ENCODE results near the gene EIF4A3.

The EIF4A3 gene

GRCh38 chr17:80097844-80098691 lies 48.9 kb downstream of the EIF4A3 start:
- no peak overlapping the region for H2BK120ac ChIP-seq (ENCODE audit: low read depth, low read length)
- H3K4me2 ChIP-seq (ENCODE audit: low read length) = no peak overlapping the region
- H4K8ac ChIP-seq (ENCODE audit: low read depth, low read length) = no peak overlapping the region
- no peaks in the 10 kb centered on the region for H3K79me1 ChIP-seq (ENCODE audit: low read length)
- H2BK5ac ChIP-seq (ENCODE audit: low read length) = no peak overlapping the region
- no peak overlapping the region for H3K23ac ChIP-seq (ENCODE audit: low read length)
- no peak overlapping the region for H2BK15ac ChIP-seq (replicated peaks; ENCODE audit: low read depth)
- no peak overlapping the region for H2AK5ac ChIP-seq (ENCODE audit: low read length)
- no peaks in the 10 kb centered on the region for H3K4me1 ChIP-seq (ENCODE audit: control insufficient read depth, low read depth, low read length)
- no peak overlapping the region for H3K27ac ChIP-seq (ENCODE audit: low read depth, low read length)
- H3K4me3 ChIP-seq (ENCODE audit: low read length) = no peak overlapping the region
- no peak overlapping the region for H3K18ac ChIP-seq (ENCODE audit: low read length)
- H3K36me3 ChIP-seq (ENCODE audit: control insufficient read depth, insufficient read depth, low read length) = no peaks in the 10 kb centered on the region
- no peak overlapping the region for H3K56ac ChIP-seq (ENCODE audit: low read length)
- no peak overlapping the region for H3K9ac ChIP-seq (ENCODE audit: low read length)
- no peak overlapping the region for H3K4ac ChIP-seq (ENCODE audit: low read depth, low read length)
- H3K79me2 ChIP-seq (ENCODE audit: control insufficient read depth, insufficient read depth, low read length) = no peaks in the 10 kb centered on the region
- 100% methylated on average over 1 of the region's 23 CpGs for WGBS (ENCODE audit: extremely low coverage, insufficient coverage, low lambda C conversion rate)
- H3K27me3 ChIP-seq (ENCODE audit: insufficient read depth, low read length, poor library complexity) = no peaks in the 10 kb centered on the region
- no peak overlapping the region for H4K5ac ChIP-seq (ENCODE audit: low read length)
- DNase-seq = no peak

GRCh38 chr17:80097127-80097621 lies 49.8 kb downstream of the EIF4A3 start:
- Histone ChIP-seq H2AK5ac (ENCODE audit: low read length) (no peak overlapping the region), H2BK5ac (ENCODE audit: low read length) (no peak overlapping the region), H3K9ac (ENCODE audit: low read length) (no peak overlapping the region), H3K4me2 (ENCODE audit: low read length) (no peak overlapping the region), H3K23ac (ENCODE audit: low read length) (no peak overlapping the region), H3K36me3 (ENCODE audit: control insufficient read depth, insufficient read depth, low read length) (no peaks in the 10 kb centered on the region), H3K79me2 (ENCODE audit: control insufficient read depth, insufficient read depth, low read length) (no peaks in the 10 kb centered on the region), H3K18ac (ENCODE audit: low read length) (no peak overlapping the region), H2BK15ac (replicated peaks; ENCODE audit: low read depth) (no peak overlapping the region), H2BK120ac (ENCODE audit: low read depth, low read length) (no peak overlapping the region), H3K56ac (ENCODE audit: low read length) (no peak overlapping the region), H3K4ac (ENCODE audit: low read depth, low read length) (no peak overlapping the region), H4K5ac (ENCODE audit: low read length) (no peak overlapping the region), H4K8ac (ENCODE audit: low read depth, low read length) (no peak overlapping the region), H3K27ac (ENCODE audit: low read depth, low read length) (no peak overlapping the region), H3K79me1 (ENCODE audit: low read length) (no peaks in the 10 kb centered on the region), H3K4me1 (ENCODE audit: control insufficient read depth, low read depth, low read length) (no peaks in the 10 kb centered on the region), H3K4me3 (ENCODE audit: low read length) (no peak overlapping the region), H3K27me3 (ENCODE audit: insufficient read depth, low read length, poor library complexity) (no peaks in the 10 kb centered on the region)
- WGBS (ENCODE audit: extremely low coverage, insufficient coverage, low lambda C conversion rate) = no CpG with 5 or more reads among the region's 17 CpGs
- DNase-seq = no peak

- H2AK5ac ChIP-seq (ENCODE audit: low read length) = no peak overlapping the region
- no peaks in the 10 kb centered on the region for H3K27me3 ChIP-seq (ENCODE audit: insufficient read depth, low read length, poor library complexity)
- H2BK15ac ChIP-seq (replicated peaks; ENCODE audit: low read depth) = no peak overlapping the region
- no peaks in the 10 kb centered on the region for H3K4me1 ChIP-seq (ENCODE audit: control insufficient read depth, low read depth, low read length)
- WGBS (ENCODE audit: extremely low coverage, insufficient coverage, low lambda C conversion rate) = no CpG with 5 or more reads among the region's 12 CpGs
- H3K23ac ChIP-seq (ENCODE audit: low read length) = no peak overlapping the region
- H3K36me3 ChIP-seq (ENCODE audit: control insufficient read depth, insufficient read depth, low read length) = no peaks in the 10 kb centered on the region
- H3K18ac ChIP-seq (ENCODE audit: low read length) = no peak overlapping the region
- H3K4me3 ChIP-seq (ENCODE audit: low read length) = no peak overlapping the region
- no peak overlapping the region for H4K5ac ChIP-seq (ENCODE audit: low read length)
- H3K9ac ChIP-seq (ENCODE audit: low read length) = no peak overlapping the region
- H3K27ac ChIP-seq (ENCODE audit: low read depth, low read length) = no peak overlapping the region
- H3K4me2 ChIP-seq (ENCODE audit: low read length) = no peak overlapping the region
- H4K8ac ChIP-seq (ENCODE audit: low read depth, low read length) = no peak overlapping the region
- no peaks in the 10 kb centered on the region for H3K79me1 ChIP-seq (ENCODE audit: low read length)
- H3K4ac ChIP-seq (ENCODE audit: low read depth, low read length) = no peak overlapping the region
- DNase-seq = no peak
- no peak overlapping the region for H2BK120ac ChIP-seq (ENCODE audit: low read depth, low read length)
- H3K79me2 ChIP-seq (ENCODE audit: control insufficient read depth, insufficient read depth, low read length) = no peaks in the 10 kb centered on the region
- no peak overlapping the region for H2BK5ac ChIP-seq (ENCODE audit: low read length)
- no peak overlapping the region for H3K56ac ChIP-seq (ENCODE audit: low read length)
Observed at GRCh38 chr17:80096561-80097021, 50.3 kb downstream of the EIF4A3 start.

- H4K5ac ChIP-seq (ENCODE audit: low read length) = no peak overlapping the region
- H3K4ac ChIP-seq (ENCODE audit: low read depth, low read length) = no peak overlapping the region
- no peak for DNase-seq
- no peaks in the 10 kb centered on the region for H3K27me3 ChIP-seq (ENCODE audit: insufficient read depth, low read length, poor library complexity)
- H3K79me2 ChIP-seq (ENCODE audit: control insufficient read depth, insufficient read depth, low read length) = no peaks in the 10 kb centered on the region
- no peaks in the 10 kb centered on the region for H3K79me1 ChIP-seq (ENCODE audit: low read length)
- no peaks in the 10 kb centered on the region for H3K36me3 ChIP-seq (ENCODE audit: control insufficient read depth, insufficient read depth, low read length)
- no CpG with 5 or more reads among the region's 16 CpGs for WGBS (ENCODE audit: extremely low coverage, insufficient coverage, low lambda C conversion rate)
- no peak overlapping the region for H2BK5ac ChIP-seq (ENCODE audit: low read length)
- no peak overlapping the region for H3K4me3 ChIP-seq (ENCODE audit: low read length)
- H3K9ac ChIP-seq (ENCODE audit: low read length) = no peak overlapping the region
- no peak overlapping the region for H4K8ac ChIP-seq (ENCODE audit: low read depth, low read length)
- H3K4me2 ChIP-seq (ENCODE audit: low read length) = no peak overlapping the region
- H2BK15ac ChIP-seq (replicated peaks; ENCODE audit: low read depth) = no peak overlapping the region
- H3K27ac ChIP-seq (ENCODE audit: low read depth, low read length) = no peak overlapping the region
- no peak overlapping the region for H2BK120ac ChIP-seq (ENCODE audit: low read depth, low read length)
- H2AK5ac ChIP-seq (ENCODE audit: low read length) = no peak overlapping the region
- no peak overlapping the region for H3K23ac ChIP-seq (ENCODE audit: low read length)
- no peak overlapping the region for H3K18ac ChIP-seq (ENCODE audit: low read length)
- no peak overlapping the region for H3K56ac ChIP-seq (ENCODE audit: low read length)
- H3K4me1 ChIP-seq (ENCODE audit: control insufficient read depth, low read depth, low read length) = no peaks in the 10 kb centered on the region
Observed at GRCh38 chr17:80095844-80096475, 51.0 kb downstream of the EIF4A3 start.

- no peak overlapping the region for H3K4me2 ChIP-seq (ENCODE audit: low read length)
- H2BK120ac ChIP-seq (ENCODE audit: low read depth, low read length) = no peak overlapping the region
- H3K18ac ChIP-seq (ENCODE audit: low read length) = no peak overlapping the region
- H3K79me1 ChIP-seq (ENCODE audit: low read length) = no peaks in the 10 kb centered on the region
- H3K4me3 ChIP-seq (ENCODE audit: low read length) = no peak overlapping the region
- no peaks in the 10 kb centered on the region for H3K79me2 ChIP-seq (ENCODE audit: control insufficient read depth, insufficient read depth, low read length)
- WGBS (ENCODE audit: extremely low coverage, insufficient coverage, low lambda C conversion rate) = no CpG with 5 or more reads among the region's 37 CpGs
- no peak overlapping the region for H3K4ac ChIP-seq (ENCODE audit: low read depth, low read length)
- no peaks in the 10 kb centered on the region for H3K36me3 ChIP-seq (ENCODE audit: control insufficient read depth, insufficient read depth, low read length)
- H2BK15ac ChIP-seq (replicated peaks; ENCODE audit: low read depth) = no peak overlapping the region
- no peak for DNase-seq
- no peak overlapping the region for H2AK5ac ChIP-seq (ENCODE audit: low read length)
- no peak overlapping the region for H3K9ac ChIP-seq (ENCODE audit: low read length)
- H3K56ac ChIP-seq (ENCODE audit: low read length) = no peak overlapping the region
- H4K5ac ChIP-seq (ENCODE audit: low read length) = no peak overlapping the region
- H4K8ac ChIP-seq (ENCODE audit: low read depth, low read length) = no peak overlapping the region
- no peaks in the 10 kb centered on the region for H3K4me1 ChIP-seq (ENCODE audit: control insufficient read depth, low read depth, low read length)
- no peak overlapping the region for H3K27ac ChIP-seq (ENCODE audit: low read depth, low read length)
- H3K27me3 ChIP-seq (ENCODE audit: insufficient read depth, low read length, poor library complexity) = no peaks in the 10 kb centered on the region
- H3K23ac ChIP-seq (ENCODE audit: low read length) = no peak overlapping the region
- H2BK5ac ChIP-seq (ENCODE audit: low read length) = no peak overlapping the region
Observed at GRCh38 chr17:80095038-80095843, 51.7 kb downstream of the EIF4A3 start.

Measured in mesendoderm (in vitro differentiated cells).